Loucy (cell line): Measurements from ENCODE around the gene CYP46A1.

Experiments
- EZH2phosphoT487 ChIP-seq: fragments of 200-600 bp; IDR thresholded peaks from 2 replicates; pipeline ENCODE4 v1.6.1; 2018; ENCODE audit warnings: antibody characterized with exemption, mild to moderate bottlenecking, moderate library complexity, borderline replicate concordance
- TF ChIP-seq, protein P1 (sequence below): fragments of 200-600 bp; sonication (generic); conservative IDR thresholded peaks from 2 replicates; pipeline ENCODE4 v1.5.1; 2014; ENCODE audit warnings: mild to moderate bottlenecking, antibody characterized with exemption, low read length

DNA sequence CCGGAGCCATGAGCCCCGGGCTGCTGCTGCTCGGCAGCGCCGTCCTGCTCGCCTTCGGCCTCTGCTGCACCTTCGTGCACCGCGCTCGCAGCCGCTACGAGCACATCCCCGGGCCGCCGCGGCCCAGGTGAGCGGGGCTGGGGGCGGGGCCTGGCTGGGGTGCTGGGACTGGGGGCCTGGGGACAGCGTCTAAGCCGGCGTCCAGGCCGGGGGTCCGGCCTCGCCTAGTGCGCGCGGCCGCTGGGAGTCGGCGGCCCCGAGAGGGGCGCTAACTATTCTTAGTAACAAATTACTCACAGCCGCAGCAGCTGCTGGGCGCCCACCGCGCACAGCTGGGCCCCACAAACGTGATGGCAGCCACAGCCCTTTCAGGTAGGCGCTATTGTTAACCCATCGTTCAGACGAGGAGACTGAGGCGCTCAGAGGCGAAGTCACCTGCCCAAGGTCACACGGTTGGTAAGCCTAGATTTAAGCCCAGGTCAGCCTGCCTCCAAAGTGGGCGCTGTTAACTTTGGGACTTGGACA, 374 bp downstream of the CYP46A1 start:
- TF ChIP-seq, protein P1, sequence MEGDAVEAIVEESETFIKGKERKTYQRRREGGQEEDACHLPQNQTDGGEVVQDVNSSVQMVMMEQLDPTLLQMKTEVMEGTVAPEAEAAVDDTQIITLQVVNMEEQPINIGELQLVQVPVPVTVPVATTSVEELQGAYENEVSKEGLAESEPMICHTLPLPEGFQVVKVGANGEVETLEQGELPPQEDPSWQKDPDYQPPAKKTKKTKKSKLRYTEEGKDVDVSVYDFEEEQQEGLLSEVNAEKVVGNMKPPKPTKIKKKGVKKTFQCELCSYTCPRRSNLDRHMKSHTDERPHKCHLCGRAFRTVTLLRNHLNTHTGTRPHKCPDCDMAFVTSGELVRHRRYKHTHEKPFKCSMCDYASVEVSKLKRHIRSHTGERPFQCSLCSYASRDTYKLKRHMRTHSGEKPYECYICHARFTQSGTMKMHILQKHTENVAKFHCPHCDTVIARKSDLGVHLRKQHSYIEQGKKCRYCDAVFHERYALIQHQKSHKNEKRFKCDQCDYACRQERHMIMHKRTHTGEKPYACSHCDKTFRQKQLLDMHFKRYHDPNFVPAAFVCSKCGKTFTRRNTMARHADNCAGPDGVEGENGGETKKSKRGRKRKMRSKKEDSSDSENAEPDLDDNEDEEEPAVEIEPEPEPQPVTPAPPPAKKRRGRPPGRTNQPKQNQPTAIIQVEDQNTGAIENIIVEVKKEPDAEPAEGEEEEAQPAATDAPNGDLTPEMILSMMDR, result no peak
- no peak for TF ChIP-seq EZH2phosphoT487
